ENCODE measurements around the gene KCNQ2.
"Not testable (repeated sequence)": the region's sequence is repeated elsewhere in the genome, so short reads cannot be mapped to it uniquely, and the experiment has no call there.

The KCNQ2 gene

GRCh38 chr20:63488315-63489251, 16.1 kb upstream of the KCNQ2 start:
- DNase-seq = no peak

- no peak for DNase-seq
These were observed 15.4 kb upstream of the KCNQ2 start for GRCh38 chr20:63487781-63488241.

- no peak for DNase-seq
These were observed 14.8 kb upstream of the KCNQ2 start for GRCh38 chr20:63487116-63487764.

GRCh38 chr20:63486300-63486855, 13.9 kb upstream of the KCNQ2 start:
- DNase-seq = no peak

- DNase-seq = no peak
These were observed 12.4 kb upstream of the KCNQ2 start for GRCh38 chr20:63484651-63485403.

- DNase-seq = no peak
These were observed 11.8 kb upstream of the KCNQ2 start for GRCh38 chr20:63484236-63484635.

- no peak for DNase-seq
These were observed 11.4 kb upstream of the KCNQ2 start for GRCh38 chr20:63483834-63484233.

GRCh38 chr20:63482021-63482587, 9.6 kb upstream of the KCNQ2 start:
- no peak for DNase-seq

GRCh38 chr20:63481503-63481902, 9.0 kb upstream of the KCNQ2 start:
- no peak for DNase-seq

GRCh38 chr20:63479695-63480419, 7.4 kb upstream of the KCNQ2 start:
- not testable (repeated sequence) for DNase-seq

GRCh38 chr20:63478346-63479302, 6.2 kb upstream of the KCNQ2 start:
- DNase-seq = no peak

- no peak for DNase-seq
These were observed 5.5 kb upstream of the KCNQ2 start for GRCh38 chr20:63477944-63478343.

- DNase-seq = no peak
These were observed 4.7 kb upstream of the KCNQ2 start for GRCh38 chr20:63477061-63477616.

- DNase-seq = no peak
These were observed 2.8 kb upstream of the KCNQ2 start for GRCh38 chr20:63475209-63475608.

GRCh38 chr20:63473555-63474449, 1.3 kb upstream of the KCNQ2 start:
- DNase-seq = no peak

- DNase-seq = no peak
These were observed 471 bp upstream of the KCNQ2 start for GRCh38 chr20:63472862-63473390.

GRCh38 chr20:63471717-63471980, 806 bp downstream of the KCNQ2 start:
- DNase-seq = no peak

GRCh38 chr20:63471002-63471716, 1.3 kb downstream of the KCNQ2 start:
- DNase-seq = no peak

GRCh38 chr20:63470410-63470809, 2.0 kb downstream of the KCNQ2 start:
- DNase-seq = no peak
